Hepatocyte (in vitro differentiated cells): ENCODE measurements around the gene CTSC. TPM values are rescaled to one million over a fixed set of nuclear protein-coding genes. Genes with fewer than 3 reads are reported as not detected.

Source experiments
- DNase-seq: peaks from one replicate; pipeline ENCODE4 v3.0.0-alpha.2; 2016; ENCODE audit warnings: low spot score
- H2AFZ ChIP-seq: fragments of 200-600 bp; sonication (generic); 2 replicates; pipeline ENCODE4 v1.6.0; 2016; ENCODE audit warnings: antibody characterized with exemption, mild to moderate bottlenecking
- H3K27ac ChIP-seq: fragments of 200-600 bp; sonication (generic); 2 replicates; pipeline ENCODE4 v1.5.1; 2016; ENCODE audit warnings: mild to moderate bottlenecking
- H3K27me3 ChIP-seq: fragments of 200-600 bp; sonication (generic); 2 replicates; pipeline ENCODE4 v1.6.1; 2016
- H3K36me3 ChIP-seq: fragments of 200-600 bp; sonication (generic); replicated peaks from 2 replicates; pipeline ENCODE4 v1.5.1; 2016; ENCODE audit warnings: low read depth; ENCODE audit not compliant: insufficient read depth
- H3K4me1 ChIP-seq: fragments of 200-600 bp; sonication (generic); 2 replicates; pipeline ENCODE4 v1.5.1; 2016; ENCODE audit warnings: mild to moderate bottlenecking, moderate library complexity; ENCODE audit not compliant: insufficient read depth
- H3K4me2 ChIP-seq: fragments of 200-600 bp; sonication (generic); 2 replicates; pipeline ENCODE4 v1.6.0; 2016
- H3K4me3 ChIP-seq: fragments of 200-600 bp; sonication (generic); 2 replicates; pipeline ENCODE4 v1.5.1; 2016; ENCODE audit warnings: mild to moderate bottlenecking
- H3K79me2 ChIP-seq: fragments of 200-600 bp; sonication (generic); 2 replicates; pipeline ENCODE4 v1.6.0; 2017; ENCODE audit warnings: mild to moderate bottlenecking
- H3K9me2 ChIP-seq: fragments of 200-600 bp; sonication (generic); replicated peaks from 2 replicates; pipeline ENCODE4 v1.6.0; 2017; ENCODE audit warnings: mild to moderate bottlenecking; ENCODE audit not compliant: insufficient read depth
- H3K9me3 ChIP-seq: fragments of 200-600 bp; sonication (generic); 2 replicates; pipeline ENCODE4 v1.5.1; 2016; ENCODE audit warnings: low read depth, mild to moderate bottlenecking
- H4K20me1 ChIP-seq: fragments of 200-600 bp; sonication (generic); 2 replicates; pipeline ENCODE4 v1.6.0; 2016; ENCODE audit warnings: mild to moderate bottlenecking; ENCODE audit not compliant: insufficient read depth, poor library complexity, severe bottlenecking
- CTCF ChIP-seq: fragments of 200-600 bp; sonication (generic); IDR thresholded peaks from 2 replicates; pipeline ENCODE4 v1.5.1; 2016; ENCODE audit warnings: antibody characterized with exemption, mild to moderate bottlenecking; ENCODE audit not compliant: poor library complexity
- EZH2 ChIP-seq: fragments of 200-600 bp; sonication (generic); IDR thresholded peaks from 2 replicates; pipeline ENCODE4 v1.6.1; 2016; ENCODE audit warnings: antibody characterized with exemption, mild to moderate bottlenecking, borderline replicate concordance
- EZH2phosphoT487 ChIP-seq: fragments of 200-600 bp; sonication (generic); IDR thresholded peaks from one replicate; pipeline ENCODE4 v1.6.1; 2018; ENCODE audit warnings: antibody characterized with exemption, mild to moderate bottlenecking, low read depth, moderate library complexity; ENCODE audit not compliant: unreplicated experiment, severe bottlenecking
- WGBS: methylation state at CpG from one replicate; pipeline ENCODE4 v1.1.6; 2016; ENCODE audit warnings: low lambda C conversion rate; ENCODE audit errors: missing lambda C conversion rate; 5-methylcytosine and 5-hydroxymethylcytosine counted together
- polyA plus RNA-seq: library from polyadenylated mRNA; unstranded; fragments of >200 nt; fragmentation: Nextera tagmentation; extraction: Ambion mirVana; gene quantifications from 2 replicates; pipeline ENCODE4 v1.2.1, GENCODE V29; 2016
- total RNA-seq: library from RNA; depleted of rRNA; stranded (reverse); fragments of >200 nt; gene quantifications from 2 replicates; pipeline ENCODE4 v1.2.3, GENCODE V29; 2014

CTSC gene
- total and polyA plus RNA-seq, 2 experiments from 2014 or later = 178 to 187 TPM

- DNase-seq = no peak
- no peak overlapping the region for H3K4me3 ChIP-seq
- peaks cover 31% of the 10 kb centered on the region for H3K79me2 ChIP-seq
- H3K9me2 ChIP-seq = no peaks in the 10 kb centered on the region
- no peaks in the 10 kb centered on the region for H3K9me3 ChIP-seq
- H3K4me2 ChIP-seq = no peak overlapping the region
- no peak for TF ChIP-seq CTCF
- TF ChIP-seq EZH2 = no peak
- TF ChIP-seq EZH2phosphoT487 = no peak
- H2AFZ ChIP-seq = no peak overlapping the region
- no peak overlapping the region for H3K27ac ChIP-seq
- H4K20me1 ChIP-seq = no peaks in the 10 kb centered on the region
- 89% methylated on average over 8 of the region's 8 CpGs for WGBS
- H3K4me1 ChIP-seq = no peaks in the 10 kb centered on the region
- no peaks in the 10 kb centered on the region for H3K27me3 ChIP-seq
- no peaks in the 10 kb centered on the region for H3K36me3 ChIP-seq
Measured at GRCh38 chr11:88329563-88330250, 7.8 kb downstream of the CTSC start.

GRCh38 chr11:88327462-88328143 is 9.9 kb downstream of the CTSC start:
- H3K9me3 ChIP-seq = no peaks in the 10 kb centered on the region
- WGBS = 72% methylated on average over 3 of the region's 3 CpGs
- no peak overlapping the region for H3K4me3 ChIP-seq
- TF ChIP-seq CTCF = no peak
- no peak for TF ChIP-seq EZH2
- no peaks in the 10 kb centered on the region for H3K27me3 ChIP-seq
- H3K4me2 ChIP-seq = no peak overlapping the region
- DNase-seq = no peak
- H4K20me1 ChIP-seq = no peaks in the 10 kb centered on the region
- no peaks in the 10 kb centered on the region for H3K4me1 ChIP-seq
- no peaks in the 10 kb centered on the region for H3K9me2 ChIP-seq
- H3K27ac ChIP-seq = no peak overlapping the region
- H3K36me3 ChIP-seq = no peaks in the 10 kb centered on the region
- H2AFZ ChIP-seq = no peak overlapping the region
- peaks cover 10% of the 10 kb centered on the region for H3K79me2 ChIP-seq

DNA sequence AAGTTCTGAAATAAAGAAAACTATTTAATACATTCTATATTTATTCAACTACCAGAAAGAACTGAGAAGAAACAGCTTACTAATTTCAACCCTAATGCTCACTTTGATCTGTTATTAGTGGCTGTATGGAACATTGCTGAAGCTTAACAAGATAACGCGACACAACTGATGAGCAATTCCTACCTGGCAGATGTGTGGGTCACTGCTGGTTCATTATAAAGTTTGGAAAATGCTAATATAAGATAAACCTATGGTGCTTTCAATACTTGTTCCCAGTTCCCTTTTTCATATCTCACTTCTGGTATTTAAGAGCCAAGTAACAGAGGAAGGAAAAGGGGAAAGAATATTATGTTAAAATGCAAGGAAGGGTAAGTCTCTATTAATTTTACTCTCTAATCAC is 10.5 kb downstream of the CTSC start:
- Histone ChIP-seq H4K20me1 (no peaks in the 10 kb centered on the region), H3K4me2 (no peak overlapping the region), H3K27ac (no peak overlapping the region), H3K4me3 (no peak overlapping the region), H2AFZ (no peak overlapping the region), H3K9me2 (no peaks in the 10 kb centered on the region), H3K27me3 (no peaks in the 10 kb centered on the region), H3K4me1 (no peaks in the 10 kb centered on the region), H3K9me3 (no peaks in the 10 kb centered on the region), H3K79me2 (peaks cover 10% of the 10 kb centered on the region), H3K36me3 (no peaks in the 10 kb centered on the region)
- TF ChIP-seq EZH2 (no peak), CTCF (no peak), EZH2phosphoT487 (no peak)
- DNase-seq = no peak
- WGBS = 92% methylated on average over 2 of the region's 2 CpGs
